GM21528 (cell line): ENCODE data around the gene SNX10.

ENCODE experiments used
- ATAC-seq: cut with Tn5 transposase; IDR thresholded peaks from one replicate; pipeline ENCODE4 v1.9.1; 2021; ENCODE audit warnings: mild to moderate bottlenecking, moderate library complexity; ENCODE audit not compliant: unreplicated experiment, low FRiP score

Gene SNX10

DNA sequence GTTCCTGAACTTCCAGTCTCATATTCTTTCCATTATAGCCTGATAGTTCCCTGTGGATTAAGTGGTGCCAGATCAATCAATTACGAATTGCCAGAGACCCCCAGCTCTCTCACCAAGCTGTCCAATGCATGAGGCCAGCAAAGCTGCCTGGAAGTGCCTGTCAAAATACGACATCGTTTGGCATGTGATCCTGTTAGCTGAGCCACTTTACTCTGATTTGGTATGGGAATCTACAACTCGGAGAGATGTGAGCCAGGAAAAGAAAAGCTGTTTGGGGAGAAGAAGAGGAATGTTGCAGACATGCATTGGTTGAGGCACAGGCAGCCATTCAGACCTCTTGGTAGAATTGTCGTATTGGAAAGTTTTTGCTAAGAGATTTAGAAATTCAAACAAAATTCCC lies 3.9 kb downstream of the SNX10 start:
- ATAC-seq: no peak

GRCh38 chr7:26298472-26299058 lies 6.9 kb downstream of the SNX10 start:
- no peak for ATAC-seq

DNA sequence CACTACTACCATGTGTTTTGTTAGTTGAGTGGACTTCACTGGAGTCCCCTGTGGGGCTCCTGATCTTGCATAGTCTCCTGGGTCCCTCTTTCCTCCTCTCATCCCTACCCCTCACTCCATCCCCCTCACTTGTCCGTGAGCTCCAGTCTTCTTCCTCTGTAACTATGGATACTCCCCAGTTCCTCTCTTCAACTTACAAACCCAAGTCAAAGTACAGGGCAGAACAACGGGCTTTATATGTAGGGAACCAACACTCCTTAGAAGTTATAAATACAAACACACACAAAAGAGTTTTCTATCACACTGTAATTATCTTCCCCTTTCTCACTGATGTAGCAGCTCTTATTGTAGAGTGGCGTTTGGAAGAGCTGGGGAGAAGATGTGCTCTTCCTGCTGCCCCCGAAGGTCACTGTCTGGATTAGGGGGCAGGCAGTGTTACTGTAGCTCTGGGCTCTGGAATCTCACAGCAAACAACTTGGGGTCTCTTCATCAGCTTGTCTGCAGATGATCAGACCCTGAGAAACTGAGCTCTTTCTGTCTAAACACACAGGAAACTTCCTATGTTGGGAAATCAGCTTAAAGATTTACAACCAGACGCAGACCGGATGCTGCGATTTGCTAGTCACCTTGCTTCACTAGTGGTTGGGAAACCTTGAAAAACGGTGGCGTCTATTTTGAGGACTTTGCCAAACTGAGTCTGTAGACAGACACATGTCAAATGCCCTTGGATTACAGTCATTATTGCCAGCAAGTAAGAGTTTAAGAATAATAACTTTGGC lies 13.6 kb downstream of the SNX10 start:
- ATAC-seq: no peak

DNA sequence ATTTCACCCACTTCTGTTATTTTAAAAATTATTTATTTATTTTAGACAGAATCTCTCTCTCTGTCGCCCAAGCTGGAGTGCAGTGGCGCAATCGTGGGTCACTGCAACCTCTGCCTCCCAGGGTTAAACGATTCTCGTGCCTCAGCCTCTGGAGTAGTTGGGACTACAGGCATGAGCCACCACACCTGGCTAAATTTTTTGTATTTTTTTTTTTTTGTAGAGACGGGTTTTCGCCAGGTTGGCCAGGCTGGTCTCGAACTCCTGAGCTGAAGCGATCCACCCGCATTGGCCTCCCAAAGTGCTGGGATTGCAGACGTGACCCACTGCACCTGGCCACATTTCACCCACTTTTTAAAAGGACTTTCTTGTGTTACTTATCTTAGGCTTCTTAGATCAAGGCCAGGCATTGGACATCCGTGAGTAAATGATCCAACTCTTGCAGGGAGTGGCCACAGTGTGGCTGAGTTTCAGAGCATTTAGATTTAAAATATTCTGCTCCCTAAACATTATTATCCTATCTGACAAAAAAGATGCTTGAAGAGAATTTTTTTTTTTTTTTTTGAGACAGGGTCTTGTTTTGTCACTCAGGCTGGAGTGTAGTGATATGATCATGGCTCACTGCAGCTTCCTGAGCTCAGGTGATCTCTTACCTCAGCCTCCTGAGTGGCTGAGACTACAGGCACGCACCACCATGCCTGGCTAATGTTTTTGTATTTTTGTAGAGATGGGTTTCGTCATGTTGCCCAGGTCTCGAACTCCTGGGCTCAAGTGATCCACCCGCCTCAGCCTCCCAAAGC lies 14.4 kb downstream of the SNX10 start:
- no peak for ATAC-seq

GRCh38 chr7:26306790-26307189 lies 15.1 kb downstream of the SNX10 start:
- no peak for ATAC-seq

- no peak for ATAC-seq
These were observed 15.6 kb downstream of the SNX10 start for GRCh38 chr7:26307226-26307625.

GRCh38 chr7:26307791-26308190 lies 16.1 kb downstream of the SNX10 start:
- ATAC-seq: no peak

GRCh38 chr7:26308551-26308950 lies 16.9 kb downstream of the SNX10 start:
- ATAC-seq: no peak

DNA sequence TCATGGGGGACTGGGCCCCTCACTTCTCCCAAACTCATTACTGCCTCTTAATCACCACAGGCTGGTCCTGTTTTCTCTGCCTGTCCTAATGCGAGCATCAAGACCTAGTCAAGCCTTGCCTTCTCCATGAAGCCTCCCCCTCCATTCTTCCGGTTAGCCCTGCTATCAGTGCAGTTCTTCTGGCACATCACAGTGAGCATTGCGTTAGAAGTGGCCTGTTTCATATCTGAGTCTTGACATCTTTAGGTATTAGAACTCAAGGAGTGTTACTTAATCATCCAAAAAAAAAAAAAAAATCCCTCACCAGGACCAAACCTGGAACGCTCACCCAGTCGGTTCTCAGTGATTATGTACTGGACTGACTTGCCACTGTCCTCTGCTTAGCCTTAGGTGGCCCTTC lies 17.4 kb downstream of the SNX10 start:
- no peak for ATAC-seq

DNA sequence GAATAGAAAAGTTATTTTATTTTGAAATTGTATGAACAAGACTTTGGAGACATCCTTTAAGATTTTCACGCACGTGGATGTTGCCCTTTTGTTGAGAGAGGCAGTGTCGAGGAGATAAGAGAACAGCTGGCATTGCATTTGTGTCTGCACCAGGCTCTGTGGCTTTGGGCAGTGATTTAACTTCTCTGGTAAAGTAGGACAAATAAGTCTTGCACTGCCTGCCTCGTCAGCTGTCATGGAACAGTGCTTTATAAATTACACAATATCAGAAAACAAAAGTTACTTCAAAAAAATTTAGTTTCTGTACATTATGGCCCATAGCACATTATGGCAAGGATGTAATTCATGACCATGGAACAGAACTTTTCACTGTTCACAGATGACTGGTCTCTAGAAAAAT lies 20.1 kb downstream of the SNX10 start:
- no peak for ATAC-seq

GRCh38 chr7:26317211-26317610 lies 25.5 kb downstream of the SNX10 start:
- ATAC-seq: no peak

GRCh38 chr7:26318921-26319320 lies 27.3 kb downstream of the SNX10 start:
- ATAC-seq: no peak

- no peak for ATAC-seq
These were observed 28.0 kb downstream of the SNX10 start for GRCh38 chr7:26319636-26320035.

DNA sequence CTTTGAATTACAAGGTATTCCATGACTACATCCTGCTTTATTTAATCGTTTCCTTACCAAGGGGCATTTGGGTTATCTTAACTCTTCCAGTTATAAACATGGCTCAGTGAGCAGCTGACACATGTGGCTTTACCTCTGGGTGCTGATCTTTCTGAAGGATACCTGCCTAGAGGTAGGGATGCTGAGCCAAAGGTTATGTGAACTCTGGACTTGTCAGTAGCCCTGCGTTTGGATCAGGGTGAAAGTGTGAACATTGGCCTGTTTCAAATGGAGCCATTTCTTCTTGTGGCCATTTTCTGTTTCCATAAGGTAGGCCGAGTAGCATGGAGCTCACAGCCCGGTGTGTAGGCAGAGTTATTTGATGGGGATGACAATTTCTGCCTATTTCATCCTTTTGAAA lies 29.2 kb downstream of the SNX10 start:
- ATAC-seq: no peak

- no peak for ATAC-seq
These were observed 29.8 kb downstream of the SNX10 start for GRCh38 chr7:26321435-26321834.

GRCh38 chr7:26326211-26326610 lies 34.5 kb downstream of the SNX10 start:
- no peak for ATAC-seq

DNA sequence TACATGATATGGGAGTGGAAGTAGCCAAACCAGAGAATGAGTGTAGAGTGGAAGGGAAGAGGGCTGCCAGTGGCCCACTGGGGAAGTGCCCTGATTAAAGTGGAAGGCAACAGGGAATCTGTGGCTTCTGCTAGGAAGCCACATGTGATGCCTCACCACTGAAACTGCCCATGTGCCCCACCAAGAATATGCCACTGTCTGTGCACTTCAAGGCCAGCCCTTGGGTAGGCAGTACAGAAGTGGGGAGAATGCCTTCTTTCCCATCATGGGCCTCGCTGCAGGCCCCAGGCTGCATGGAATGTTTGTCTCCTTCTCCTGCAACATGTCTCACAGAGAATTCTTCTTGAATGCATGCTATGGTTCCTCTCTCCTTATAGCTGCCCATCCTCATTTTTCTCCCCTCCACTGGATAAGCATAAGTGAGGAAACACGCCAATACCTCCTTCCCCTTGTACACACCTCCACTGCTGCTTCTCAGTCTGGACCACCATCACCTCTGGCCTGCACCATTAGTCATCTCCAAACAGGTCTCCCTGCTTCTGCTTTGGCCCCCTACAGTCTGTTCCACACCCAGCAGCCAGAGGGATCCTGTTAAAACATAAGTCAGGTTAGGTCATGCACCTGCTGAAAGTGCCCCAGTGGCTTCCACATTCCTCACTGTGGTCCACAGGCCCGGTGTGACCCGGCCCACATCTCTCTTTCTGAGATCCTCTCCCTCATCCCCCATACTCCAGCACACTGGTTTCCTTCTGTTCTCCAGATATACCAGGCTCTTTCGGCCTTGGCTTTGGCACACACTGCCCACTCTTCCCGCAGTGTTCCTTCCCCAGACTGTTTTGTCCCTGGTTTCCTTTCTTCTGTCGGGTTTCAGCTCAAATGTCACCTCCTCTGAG lies 37.1 kb downstream of the SNX10 start:
- ATAC-seq: no peak

GRCh38 chr7:26329520-26330255 lies 38.0 kb downstream of the SNX10 start:
- no peak for ATAC-seq

DNA sequence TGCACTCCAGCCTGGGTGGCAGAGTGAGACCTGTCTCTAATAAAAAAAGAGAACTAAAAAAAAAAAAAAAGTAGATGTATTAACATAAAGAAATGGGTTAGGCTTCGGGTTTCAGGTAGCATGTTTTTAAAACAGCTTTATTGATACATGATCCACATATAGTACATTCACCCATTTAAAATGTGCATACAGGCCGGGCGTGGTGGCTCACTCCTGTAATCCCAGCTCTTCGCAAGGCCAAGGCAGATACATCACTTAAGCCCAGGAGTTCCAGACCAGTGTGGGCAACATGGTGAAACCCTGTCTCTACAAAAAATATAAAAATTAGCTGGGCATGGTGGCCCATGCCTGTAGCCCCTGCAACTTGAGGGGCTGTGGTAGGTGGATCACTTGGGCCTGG lies 39.5 kb downstream of the SNX10 start:
- ATAC-seq: no peak

- ATAC-seq: no peak
These were observed 40.1 kb downstream of the SNX10 start for GRCh38 chr7:26331789-26332188.
